ENCODE results near the gene FLNB.

DNA sequence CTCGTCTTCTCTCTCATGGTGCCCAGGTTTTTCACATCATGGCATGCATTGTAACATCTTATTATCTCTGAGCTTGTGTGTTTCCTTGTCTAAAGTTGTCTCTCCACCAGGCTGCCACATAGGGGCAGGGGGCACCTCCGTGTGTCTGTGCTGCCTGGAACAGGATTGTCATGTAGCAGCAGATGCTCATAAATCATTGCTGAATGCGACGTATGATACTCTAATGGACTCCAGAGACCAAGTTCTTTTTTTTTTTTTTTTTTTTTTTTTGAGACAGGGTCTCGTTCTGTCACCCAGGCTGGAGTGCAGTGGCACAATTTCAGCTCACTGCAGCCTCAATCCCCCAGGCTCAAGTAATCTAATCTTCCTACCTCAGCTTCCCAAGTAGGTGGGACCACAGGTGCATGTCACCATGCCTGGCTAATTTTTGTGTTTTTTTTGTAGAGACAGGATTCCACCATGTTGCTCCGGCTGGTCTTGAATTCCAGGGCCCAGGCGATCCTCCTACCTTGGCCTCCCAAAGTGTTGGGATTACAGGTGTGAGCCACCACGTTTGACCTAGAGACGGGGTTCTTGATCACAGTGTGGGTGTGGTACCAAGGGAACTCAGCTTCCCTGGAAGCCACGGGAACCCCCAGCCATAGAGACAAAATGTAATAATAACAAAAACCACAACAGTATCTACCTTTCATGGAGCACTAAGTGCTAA, 207.2 kb downstream of the FLNB start:
- TF ChIP-seq, protein P1, sequence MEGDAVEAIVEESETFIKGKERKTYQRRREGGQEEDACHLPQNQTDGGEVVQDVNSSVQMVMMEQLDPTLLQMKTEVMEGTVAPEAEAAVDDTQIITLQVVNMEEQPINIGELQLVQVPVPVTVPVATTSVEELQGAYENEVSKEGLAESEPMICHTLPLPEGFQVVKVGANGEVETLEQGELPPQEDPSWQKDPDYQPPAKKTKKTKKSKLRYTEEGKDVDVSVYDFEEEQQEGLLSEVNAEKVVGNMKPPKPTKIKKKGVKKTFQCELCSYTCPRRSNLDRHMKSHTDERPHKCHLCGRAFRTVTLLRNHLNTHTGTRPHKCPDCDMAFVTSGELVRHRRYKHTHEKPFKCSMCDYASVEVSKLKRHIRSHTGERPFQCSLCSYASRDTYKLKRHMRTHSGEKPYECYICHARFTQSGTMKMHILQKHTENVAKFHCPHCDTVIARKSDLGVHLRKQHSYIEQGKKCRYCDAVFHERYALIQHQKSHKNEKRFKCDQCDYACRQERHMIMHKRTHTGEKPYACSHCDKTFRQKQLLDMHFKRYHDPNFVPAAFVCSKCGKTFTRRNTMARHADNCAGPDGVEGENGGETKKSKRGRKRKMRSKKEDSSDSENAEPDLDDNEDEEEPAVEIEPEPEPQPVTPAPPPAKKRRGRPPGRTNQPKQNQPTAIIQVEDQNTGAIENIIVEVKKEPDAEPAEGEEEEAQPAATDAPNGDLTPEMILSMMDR (IDR thresholded peaks at IDR 0.05; ENCODE audit: insufficient read depth, low read depth, low read length), result no peak
- TF ChIP-seq EZH2 (IDR thresholded peaks at IDR 0.05; ENCODE audit: insufficient read depth, low read length), result no peak
